OCI-LY3 (cell line): ENCODE measurements around the gene SOSTDC1.
"Not testable (repeated sequence)": the region's sequence is repeated elsewhere in the genome, so short reads cannot be mapped to it uniquely, and the experiment has no call there.

ENCODE experiments used
- H2AFZ ChIP-seq: fragments of 200-600, 300-600 bp; shearing (Covaris generic); 2 replicates; pipeline ENCODE4 v1.6.0; 2014; ENCODE audit warnings: antibody characterized with exemption, low read depth, low read length
- H3K27ac ChIP-seq: fragments of 200-600, 300-600 bp; sonication (generic); 2 replicates; pipeline ENCODE4 v1.5.1; 2014; ENCODE audit warnings: mild to moderate bottlenecking, low read length, moderate library complexity, mixed read lengths
- H3K27me3 ChIP-seq: fragments of 200-600, 300-600 bp; sonication (generic); 2 replicates; pipeline ENCODE4 v1.6.1; 2014; ENCODE audit warnings: low read depth, low read length, mixed read lengths
- H3K36me3 ChIP-seq: fragments of 200-600, 300-600 bp; sonication (generic); replicated peaks from 2 replicates; pipeline ENCODE3; 2014; ENCODE audit warnings: low read depth, low read length, mixed read lengths
- H3K4me1 ChIP-seq: fragments of 300-600, 200-600 bp; sonication (generic); 2 replicates; pipeline ENCODE4 v1.6.1; 2014; ENCODE audit warnings: low read length, mixed read lengths
- H3K4me2 ChIP-seq: fragments of 200-600, 300-600 bp; sonication (generic); 2 replicates; pipeline ENCODE4 v1.6.1; 2014; ENCODE audit warnings: low read length, mixed read lengths
- H3K4me3 ChIP-seq: fragments of 300-600, 200-600 bp; sonication (generic); 2 replicates; pipeline ENCODE4 v1.5.1; 2014; ENCODE audit warnings: antibody characterized with exemption, mild to moderate bottlenecking, low read length, moderate library complexity
- H3K79me2 ChIP-seq: fragments of 300-600, 200-600 bp; shearing (Covaris generic); 2 replicates; pipeline ENCODE4 v1.6.1; 2014; ENCODE audit warnings: mild to moderate bottlenecking, low read length, mixed read lengths
- H3K9ac ChIP-seq: fragments of 300-600, 200-600 bp; shearing (Covaris generic); 2 replicates; pipeline ENCODE4 v1.6.0; 2014; ENCODE audit warnings: mild to moderate bottlenecking, low read length, moderate library complexity
- H3K9me3 ChIP-seq: fragments of 200-600, 300-600 bp; shearing (Covaris generic); 2 replicates; pipeline ENCODE4 v1.6.1; 2014; ENCODE audit warnings: low read length, mixed read lengths; ENCODE audit not compliant: insufficient read depth
- H4K20me1 ChIP-seq: fragments of 200-600, 300-600 bp; sonication (generic); 2 replicates; pipeline ENCODE4 v1.6.1; 2016; ENCODE audit warnings: low read length, mixed read lengths; ENCODE audit not compliant: insufficient read depth
- CTCF ChIP-seq: fragments of 200-600, 300-600 bp; sonication (generic); IDR thresholded peaks from 2 replicates; pipeline ENCODE4 v1.5.1; 2014; ENCODE audit warnings: antibody characterized with exemption, low read length, low read depth
- EZH2phosphoT487 ChIP-seq: fragments of 200-600 bp; shearing (Covaris generic); IDR thresholded peaks from 2 replicates; pipeline ENCODE4 v1.6.1; 2018; ENCODE audit warnings: antibody characterized with exemption, mixed run types, low read depth

SOSTDC1 gene

GRCh38 chr7:16450366-16450765, 15.2 kb downstream of the SOSTDC1 start:
- H3K9ac ChIP-seq = no peak overlapping the region
- no peak overlapping the region for H3K4me2 ChIP-seq
- no peak overlapping the region for H3K27ac ChIP-seq
- H3K4me1 ChIP-seq = no peaks in the 10 kb centered on the region
- no peak overlapping the region for H2AFZ ChIP-seq
- H3K4me3 ChIP-seq = no peak overlapping the region
- H3K9me3 ChIP-seq = no peaks in the 10 kb centered on the region
- H4K20me1 ChIP-seq = no peaks in the 10 kb centered on the region
- no peaks in the 10 kb centered on the region for H3K36me3 ChIP-seq
- TF ChIP-seq CTCF (no peak), EZH2phosphoT487 (no peak)
- H3K79me2 ChIP-seq = no peaks in the 10 kb centered on the region
- no peaks in the 10 kb centered on the region for H3K27me3 ChIP-seq

GRCh38 chr7:16447876-16448275, 17.7 kb downstream of the SOSTDC1 start:
- no peaks in the 10 kb centered on the region for H3K27me3 ChIP-seq
- no peak overlapping the region for H3K27ac ChIP-seq
- H3K36me3 ChIP-seq = no peaks in the 10 kb centered on the region
- H3K4me1 ChIP-seq = no peaks in the 10 kb centered on the region
- no peak overlapping the region for H2AFZ ChIP-seq
- H3K4me3 ChIP-seq = no peak overlapping the region
- no peak overlapping the region for H3K4me2 ChIP-seq
- TF ChIP-seq CTCF (no peak), EZH2phosphoT487 (no peak)
- no peaks in the 10 kb centered on the region for H3K79me2 ChIP-seq
- no peaks in the 10 kb centered on the region for H4K20me1 ChIP-seq
- no peak overlapping the region for H3K9ac ChIP-seq
- H3K9me3 ChIP-seq = no peaks in the 10 kb centered on the region

- H3K4me1 ChIP-seq = no peaks in the 10 kb centered on the region
- H3K27ac ChIP-seq = no peak overlapping the region
- no peak overlapping the region for H3K4me2 ChIP-seq
- no peak overlapping the region for H3K4me3 ChIP-seq
- TF ChIP-seq CTCF = no peak
- H2AFZ ChIP-seq = no peak overlapping the region
- H3K79me2 ChIP-seq = no peaks in the 10 kb centered on the region
- H4K20me1 ChIP-seq = no peaks in the 10 kb centered on the region
- H3K9me3 ChIP-seq = no peaks in the 10 kb centered on the region
- H3K9ac ChIP-seq = no peak overlapping the region
- no peaks in the 10 kb centered on the region for H3K27me3 ChIP-seq
- no peaks in the 10 kb centered on the region for H3K36me3 ChIP-seq
Measured at GRCh38 chr7:16446508-16446907, 19.0 kb downstream of the SOSTDC1 start.

GRCh38 chr7:16443871-16444270, 21.7 kb downstream of the SOSTDC1 start:
- H3K4me2 ChIP-seq, H2AFZ ChIP-seq, H3K36me3 ChIP-seq, H3K4me1 ChIP-seq, H3K79me2 ChIP-seq, H3K9ac ChIP-seq, H4K20me1 ChIP-seq, H3K27me3 ChIP-seq, H3K4me3 ChIP-seq, H3K9me3 ChIP-seq, H3K27ac ChIP-seq: not testable (repeated sequence)

- H3K79me2 ChIP-seq = no peaks in the 10 kb centered on the region
- no peaks in the 10 kb centered on the region for H3K9me3 ChIP-seq
Measured at GRCh38 chr7:16438988-16439387, 26.6 kb downstream of the SOSTDC1 start.

More at GRCh38 chr7:16438988-16439387, 26.6 kb downstream of the SOSTDC1 start:
- Histone ChIP-seq H3K27ac (no peak overlapping the region), H4K20me1 (no peaks in the 10 kb centered on the region), H3K4me3 (no peak overlapping the region), H3K4me1 (no peaks in the 10 kb centered on the region), H3K27me3 (no peaks in the 10 kb centered on the region), H3K36me3 (no peaks in the 10 kb centered on the region), H2AFZ (no peak overlapping the region), H3K9ac (no peak overlapping the region), H3K4me2 (no peak overlapping the region)
- TF ChIP-seq CTCF (no peak), EZH2phosphoT487 (no peak)
